Kidney (tissue), 14 donors: ENCODE measurements around the gene TRIM8. TPM values are rescaled to one million over a fixed set of nuclear protein-coding genes. Genes with fewer than 3 reads are reported as not detected.

Source experiments
- DNase-seq, 5 donors: peaks; one replicate each; pipeline ENCODE4 v3.0.0-alpha.2; 2013 to 2020
- FAIRE-seq: peaks from 2 replicates; lab custom pipeline; 2012; peaks lifted over from hg19 to GRCh38; lab: Jason Lieb, UNC
- H3K27ac ChIP-seq, 2 donors: one replicate each; pipeline ENCODE4 v1.7.0; 2013; ENCODE audit warnings: low read depth in 2 of 2, low read length in 2 of 2, inconsistent platforms in 1 of 2
- H3K27me3 ChIP-seq: one replicate; pipeline ENCODE4 v1.7.1; 2013; ENCODE audit warnings: low read length, inconsistent platforms; ENCODE audit not compliant: control insufficient read depth, insufficient read depth
- H3K36me3 ChIP-seq, 3 donors: one replicate each; pipeline versions ENCODE4 v1.7.0 to v1.7.1; 2013; ENCODE audit warnings: low read length in 3 of 3, control low read depth in 1 of 3, inconsistent platforms in 1 of 3; ENCODE audit not compliant: insufficient read depth in 3 of 3, control insufficient read depth in 2 of 3
- H3K4me1 ChIP-seq, 3 donors: one replicate each; pipeline versions ENCODE4 v1.7.0 to v1.7.1; 2013; ENCODE audit warnings: low read length in 3 of 3, inconsistent platforms in 1 of 3, low read depth in 1 of 3; ENCODE audit not compliant: control insufficient read depth in 2 of 3, insufficient read depth in 2 of 3
- H3K4me3 ChIP-seq, 3 donors: one replicate each; pipeline versions ENCODE4 v1.7.0 to v1.8.1; 2013; ENCODE audit warnings: low read length in 3 of 3, control low read depth in 1 of 3, inconsistent platforms in 1 of 3
- H3K9ac ChIP-seq, 3 donors: one replicate each; pipeline versions ENCODE4 v1.7.0 to v1.7.1; 2013; ENCODE audit warnings: low read length in 3 of 3, control low read depth in 1 of 3, inconsistent platforms in 1 of 3
- H3K9me3 ChIP-seq, 3 donors: one replicate each; pipeline versions ENCODE4 v1.7.0 to v1.7.1; 2013; ENCODE audit warnings: low read length in 3 of 3, control low read depth in 1 of 3, inconsistent platforms in 1 of 3; ENCODE audit not compliant: control insufficient read depth in 2 of 3, insufficient read depth in 1 of 3
- intact Hi-C: fragments of 100-400 bp; cut with DNase I; formaldehyde crosslinking; loops from one replicate; pipeline ENCODE4 v1.11.1; 2022
- polyA plus RNA-seq: library from polyadenylated mRNA; stranded (reverse); fragments of 350-450 nt; fragmentation: Illumina TruSeq; extraction: RNeasy Lipid Tissue Mini Kit (QIAGEN cat#74804); gene quantifications from one replicate; pipeline ENCODE4 v1.2.3, GENCODE V29; 2014; ENCODE audit warnings: low read depth, low replicate concordance; ENCODE audit not compliant: insufficient read depth
- total RNA-seq: library from RNA; stranded (reverse); fragmentation: NEBNext Ultra II Directional; extraction: Animal tissue kit (Norgen Biotek cat#: 25700); gene quantifications from one replicate; pipeline ENCODE4 v1.2.1, GENCODE V29; 2021
- TF ChIP-seq, protein P1 (sequence below): IDR thresholded peaks from 3 replicates; pipeline ENCODE4 v1.5.1; 2012; ENCODE audit warnings: mild to moderate bottlenecking, moderate library complexity, borderline replicate concordance; ENCODE audit not compliant: insufficient read depth; ENCODE audit errors: extremely low read depth
- donor health status: control.
- donor health status: control.
- donor health status: control.
- donor health status: control.
- donor health status: control.
- donor health status: DM: yes; HTN: yes; CAD: no.
- donor health status: Normal renal cell carcinoma (clear cell type).

Gene TRIM8
- total and polyA plus RNA-seq, 2 donors from 2014 or later = 160 to 198 TPM

DNA sequence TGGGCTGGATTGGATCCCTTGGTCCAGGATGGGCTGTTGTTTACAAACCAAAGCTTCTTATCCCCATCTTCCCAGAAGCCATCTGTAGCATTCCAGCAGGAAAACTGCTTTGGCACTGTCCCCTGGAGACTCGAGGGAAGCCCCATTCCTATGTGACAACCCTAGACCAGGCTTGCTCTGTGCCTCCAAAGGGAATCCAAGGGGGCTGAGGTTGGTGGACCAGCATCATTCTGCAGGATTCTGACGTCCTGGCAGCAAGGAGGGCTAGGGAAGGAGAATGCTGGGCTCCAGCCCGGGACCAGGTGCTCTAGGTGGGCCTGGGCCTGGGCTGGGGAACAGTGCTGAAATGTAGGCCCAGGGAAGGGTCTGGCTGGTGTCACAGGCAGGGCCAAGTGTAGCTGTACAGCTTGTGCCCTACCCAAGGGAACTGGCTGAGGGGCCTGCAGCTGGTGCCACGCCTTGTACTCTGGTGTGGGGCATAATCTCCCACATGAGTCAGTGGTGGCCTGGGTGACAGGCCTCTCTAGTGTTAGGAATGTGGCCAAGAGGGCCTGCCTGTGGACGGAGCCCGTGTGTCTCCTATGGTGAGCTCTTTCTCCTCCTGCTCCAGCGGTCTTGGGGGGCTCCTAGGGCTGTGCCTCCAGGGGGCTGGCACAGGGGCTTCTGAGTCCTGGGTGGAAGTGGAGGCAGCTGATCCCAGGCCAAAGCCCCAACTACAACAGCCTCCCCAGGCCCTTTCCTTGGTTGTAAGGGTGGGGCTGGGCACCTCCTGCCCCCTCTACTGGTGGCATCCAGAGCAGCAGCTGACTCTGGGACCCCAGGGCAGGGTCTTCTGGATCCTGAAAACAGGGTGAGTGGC, 25.2 kb downstream of the TRIM8 start:
- Histone ChIP-seq H3K36me3 (no peaks in the 10 kb centered on the region), H3K4me3 (no peak overlapping the region), H3K27me3 (no peaks in the 10 kb centered on the region), H3K27ac (no peak overlapping the region), H3K9ac (no peak overlapping the region), H3K4me1 (peaks cover 7 to 25% (median 8%) of the 10 kb centered on the region in 3 donors), H3K9me3 (no peaks in the 10 kb centered on the region)
- intact Hi-C loops = no loop called here
- DNase-seq = peak in 2 of 5 donors; percentile 54 to 81
- TF ChIP-seq, protein P1, sequence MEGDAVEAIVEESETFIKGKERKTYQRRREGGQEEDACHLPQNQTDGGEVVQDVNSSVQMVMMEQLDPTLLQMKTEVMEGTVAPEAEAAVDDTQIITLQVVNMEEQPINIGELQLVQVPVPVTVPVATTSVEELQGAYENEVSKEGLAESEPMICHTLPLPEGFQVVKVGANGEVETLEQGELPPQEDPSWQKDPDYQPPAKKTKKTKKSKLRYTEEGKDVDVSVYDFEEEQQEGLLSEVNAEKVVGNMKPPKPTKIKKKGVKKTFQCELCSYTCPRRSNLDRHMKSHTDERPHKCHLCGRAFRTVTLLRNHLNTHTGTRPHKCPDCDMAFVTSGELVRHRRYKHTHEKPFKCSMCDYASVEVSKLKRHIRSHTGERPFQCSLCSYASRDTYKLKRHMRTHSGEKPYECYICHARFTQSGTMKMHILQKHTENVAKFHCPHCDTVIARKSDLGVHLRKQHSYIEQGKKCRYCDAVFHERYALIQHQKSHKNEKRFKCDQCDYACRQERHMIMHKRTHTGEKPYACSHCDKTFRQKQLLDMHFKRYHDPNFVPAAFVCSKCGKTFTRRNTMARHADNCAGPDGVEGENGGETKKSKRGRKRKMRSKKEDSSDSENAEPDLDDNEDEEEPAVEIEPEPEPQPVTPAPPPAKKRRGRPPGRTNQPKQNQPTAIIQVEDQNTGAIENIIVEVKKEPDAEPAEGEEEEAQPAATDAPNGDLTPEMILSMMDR = no peak
- no peak for FAIRE-seq

DNA sequence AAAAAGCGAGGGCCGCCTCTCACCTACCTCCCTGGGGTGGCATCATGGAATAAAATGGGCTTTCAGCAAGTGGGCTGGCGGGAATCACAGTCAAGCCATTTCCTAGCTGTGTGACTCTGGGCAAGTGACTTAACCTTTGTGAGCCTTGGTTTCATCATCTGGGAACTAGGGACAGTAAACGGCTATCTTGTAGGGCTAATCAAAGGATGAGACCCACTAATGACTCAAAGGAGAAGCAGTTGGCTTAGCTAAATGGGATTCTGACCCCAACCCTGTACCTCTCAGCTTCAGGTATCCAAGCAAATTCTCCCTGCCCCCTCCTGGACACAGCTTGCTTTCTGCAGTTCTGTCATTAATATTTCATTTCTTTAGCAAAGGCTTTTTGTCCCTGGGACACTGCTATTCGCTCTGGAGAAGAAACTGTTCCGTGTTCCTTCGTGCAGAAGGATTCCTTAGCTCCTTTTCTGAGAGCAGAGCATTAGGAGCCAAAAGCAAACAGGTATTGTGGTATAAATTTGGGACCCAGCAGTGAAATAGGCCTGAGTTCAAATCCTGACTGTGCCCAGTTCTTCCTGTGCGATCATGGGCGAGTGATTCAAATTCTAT, 25.9 kb downstream of the TRIM8 start:
- Histone ChIP-seq H3K36me3 (no peaks in the 10 kb centered on the region), H3K27me3 (no peaks in the 10 kb centered on the region), H3K9me3 (no peaks in the 10 kb centered on the region), H3K4me3 (no peak overlapping the region), H3K9ac (peak overlapping the region in 1 of 3 donors; percentile 3), H3K4me1 (peaks cover 14 to 32% (median 15%) of the 10 kb centered on the region in 3 donors), H3K27ac (no peak overlapping the region)
- TF ChIP-seq, protein P1 = no peak
- intact Hi-C loops = no loop called here
- FAIRE-seq (no peak), DNase-seq (no peak)

DNA sequence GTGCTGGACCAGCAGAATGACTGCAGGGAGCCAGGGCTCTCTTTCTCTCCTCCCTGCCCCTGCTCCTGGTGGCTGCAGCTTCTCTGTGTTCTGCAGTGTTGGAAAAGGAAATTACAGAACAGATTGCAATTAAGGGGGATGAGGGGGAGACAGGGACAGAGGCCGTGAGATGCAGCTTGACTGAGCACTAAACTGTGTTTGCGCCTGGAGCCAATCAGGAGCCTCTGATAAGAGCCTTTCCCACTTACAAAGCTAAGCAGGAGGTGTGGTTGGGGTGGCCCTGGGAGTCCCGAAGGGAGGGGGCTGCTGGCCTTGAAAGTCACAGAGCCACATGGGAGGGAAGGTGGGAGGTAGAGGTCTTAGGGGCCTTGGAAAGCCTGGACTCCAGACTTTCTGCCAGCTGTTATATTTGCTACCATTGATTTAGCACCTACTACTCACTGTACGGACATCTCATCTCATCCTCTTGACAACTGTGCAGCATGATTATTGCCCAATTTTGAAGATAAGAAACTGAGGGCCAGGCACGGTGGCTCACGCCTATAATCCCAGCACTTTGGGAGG, 26.7 kb downstream of the TRIM8 start:
- Histone ChIP-seq H3K27me3 (no peaks in the 10 kb centered on the region), H3K4me3 (no peak overlapping the region), H3K9me3 (no peaks in the 10 kb centered on the region), H3K36me3 (no peaks in the 10 kb centered on the region), H3K27ac (no peak overlapping the region), H3K9ac (no peak overlapping the region), H3K4me1 (peaks cover 19 to 38% (median 21%) of the 10 kb centered on the region in 3 donors)
- intact Hi-C loops = no loop called here
- DNase-seq = peak; percentile 40 to 86 (median 83)
- no peak for FAIRE-seq
- TF ChIP-seq, protein P1 = no peak
